IMR-90 (cell line): ENCODE data around the gene PITX2. TPM values are rescaled to one million over a fixed set of nuclear protein-coding genes. Genes with fewer than 3 reads are reported as not detected.

Source experiments
- ATAC-seq: fragments of 200-7000 bp; cut with Tn5 transposase; 2 replicates; pipeline ENCODE4 v1.9.1; 2020; ENCODE audit warnings: low read depth, mild to moderate bottlenecking, moderate library complexity
- BruUV-seq: library from RNA; stranded (reverse); fragments of 400-500 nt; replicated peaks from 2 replicates; lab custom pipeline; 2021; lab: Mats Ljungman, UMichigan
- CTCF ChIA-PET: fragments of 300-600 bp; formaldehyde crosslinking; extraction: SDS; loops from one replicate; lab custom pipeline; 2021; ENCODE audit warnings: antibody characterized with exemption; lab: Yijun Ruan, JAX
- POLR2A ChIA-PET: fragments of 300-600 bp; sonication (Branson Sonifier 250); formaldehyde crosslinking; loops from one replicate; lab custom pipeline; 2022; ENCODE audit warnings: antibody characterized with exemption; ENCODE audit not compliant: unreplicated experiment; lab: Charles Lee
- DNase-seq: peaks from one replicate; pipeline ENCODE4 v3.0.0; 2013
- H2AFZ ChIP-seq: replicated peaks from 2 replicates; pipeline ENCODE3; 2013; ENCODE audit warnings: low read length, mild to moderate bottlenecking; ENCODE audit not compliant: poor library complexity
- H2AK5ac ChIP-seq: 2 replicates; pipeline ENCODE4 v1.6.1; 2013; ENCODE audit warnings: low read depth, low read length, inconsistent platforms
- H2AK9ac ChIP-seq: replicated peaks from 2 replicates; pipeline ENCODE3; 2013; ENCODE audit warnings: mild to moderate bottlenecking, low read depth, low read length, moderate library complexity; ENCODE audit not compliant: poor library complexity
- H2BK120ac ChIP-seq: 2 replicates; pipeline ENCODE4 v1.6.1; 2013; ENCODE audit warnings: low read depth, low read length, inconsistent platforms
- H2BK15ac ChIP-seq: 3 replicates; pipeline ENCODE4 v1.6.1; 2013; ENCODE audit warnings: low read depth, low read length, inconsistent platforms
- H2BK20ac ChIP-seq: 2 replicates; pipeline ENCODE4 v1.6.1; 2013; ENCODE audit warnings: low read depth, mild to moderate bottlenecking, inconsistent platforms, low read length, moderate library complexity
- H2BK5ac ChIP-seq: 2 replicates; pipeline ENCODE4 v1.6.1; 2013; ENCODE audit warnings: mild to moderate bottlenecking, low read depth, low read length, inconsistent platforms; ENCODE audit not compliant: poor library complexity, severe bottlenecking
- H3K14ac ChIP-seq: replicated peaks from 2 replicates; pipeline ENCODE4 v1.6.1; 2013; ENCODE audit warnings: low read depth, low read length, inconsistent platforms
- H3K18ac ChIP-seq: 2 replicates; pipeline ENCODE4 v1.6.1; 2013; ENCODE audit warnings: low read depth, low read length, control low read depth
- H3K23ac ChIP-seq: 2 replicates; pipeline ENCODE4 v1.6.1; 2013; ENCODE audit warnings: low read depth, low read length, inconsistent platforms
- H3K27ac ChIP-seq: 2 replicates; pipeline ENCODE4 v1.5.1; 2013; ENCODE audit warnings: mild to moderate bottlenecking, control low read depth, low read length; ENCODE audit not compliant: insufficient read depth
- H3K27me3 ChIP-seq: 2 replicates; pipeline ENCODE4 v1.6.1; 2013; ENCODE audit warnings: low read length; ENCODE audit not compliant: control insufficient read depth, insufficient read depth
- H3K36me3 ChIP-seq: 2 replicates; pipeline ENCODE4 v1.6.1; 2013; ENCODE audit warnings: low read length, mixed read lengths; ENCODE audit not compliant: control insufficient read depth, insufficient read depth
- H3K4ac ChIP-seq: 2 replicates; pipeline ENCODE4 v1.6.1; 2013; ENCODE audit warnings: low read depth, low read length, inconsistent platforms
- H3K4me1 ChIP-seq: 2 replicates; pipeline ENCODE4 v1.6.1; 2013; ENCODE audit warnings: low read length, mixed read lengths; ENCODE audit not compliant: control insufficient read depth, insufficient read depth
- H3K4me2 ChIP-seq: 2 replicates; pipeline ENCODE4 v1.6.1; 2013; ENCODE audit warnings: low read depth, mild to moderate bottlenecking, control low read depth, low read length, moderate library complexity
- H3K4me3 ChIP-seq: 2 replicates; pipeline ENCODE4 v1.5.1; 2013; ENCODE audit warnings: low read depth, mild to moderate bottlenecking, control low read depth, low read length, moderate library complexity; ENCODE audit not compliant: insufficient read depth
- H3K56ac ChIP-seq: 2 replicates; pipeline ENCODE4 v1.6.1; 2013; ENCODE audit warnings: low read length, inconsistent platforms; ENCODE audit not compliant: insufficient read depth; ENCODE audit errors: extremely low read depth
- H3K79me1 ChIP-seq, 2 experiments: 2 replicates each; pipeline ENCODE4 v1.6.1; 2013; ENCODE audit warnings: low read length in 2 of 2, inconsistent platforms in 1 of 2, low read depth in 1 of 2
- H3K9ac ChIP-seq: 2 replicates; pipeline ENCODE4 v1.6.1; 2013; ENCODE audit warnings: low read depth, low read length, control low read depth
- H3K9me1 ChIP-seq: 2 replicates; pipeline ENCODE4 v1.6.1; 2013; ENCODE audit warnings: low read length, inconsistent platforms; ENCODE audit not compliant: insufficient read depth
- H3K9me3 ChIP-seq: 2 replicates; pipeline ENCODE4 v1.6.1; 2013; ENCODE audit warnings: low read length; ENCODE audit not compliant: control insufficient read depth, insufficient read depth
- H4K20me1 ChIP-seq: 2 replicates; pipeline ENCODE4 v1.6.1; 2013; ENCODE audit warnings: low read length, inconsistent platforms; ENCODE audit not compliant: insufficient read depth
- H4K5ac ChIP-seq: 2 replicates; pipeline ENCODE4 v1.6.1; 2013; ENCODE audit warnings: mild to moderate bottlenecking, low read depth, low read length, control low read depth
- H4K8ac ChIP-seq, 2 experiments: 2 replicates each; pipeline ENCODE4 v1.6.1; 2013; ENCODE audit warnings: low read depth in 2 of 2, low read length in 2 of 2, control low read depth in 1 of 2, inconsistent platforms in 1 of 2
- H4K91ac ChIP-seq: 2 replicates; pipeline ENCODE4 v1.6.1; 2013; ENCODE audit warnings: low read depth, low read length, inconsistent platforms; ENCODE audit not compliant: insufficient read depth
- RCOR1 ChIP-seq: IDR thresholded peaks from 2 replicates; pipeline ENCODE4 v1.6.1; 2012; ENCODE audit warnings: mild to moderate bottlenecking, low read length, improper control_type of control experiment; ENCODE audit not compliant: insufficient replicate concordance
- WGBS, 2 experiments: methylation state at CpG; one replicate each; pipeline versions ENCODE4 v1.1.5 to v1.1.7; 2013; ENCODE audit warnings: missing lambda C conversion rate in 2 of 2; ENCODE audit not compliant: insufficient read length in 1 of 2; ENCODE audit errors: extremely low coverage in 2 of 2; 5-methylcytosine and 5-hydroxymethylcytosine counted together
- dilution Hi-C: fragments of 300-500 bp; cut with HindIII; formaldehyde crosslinking; loops from one replicate; pipeline ENCODE4 v1.14.3; 2018; ENCODE audit warnings: low sequenced_read_pairs; ENCODE audit not compliant: unreplicated experiment
- in situ Hi-C: fragments of 300-500 bp; cut with MboI; formaldehyde crosslinking; loops from 3 replicates; pipeline ENCODE4 v1.14.3; 2019; ENCODE audit warnings: low sequenced_read_pairs, inconsistent platforms, mixed read lengths
- intact Hi-C: fragments of 100-400 bp; cut with micrococcal nuclease; formaldehyde crosslinking; loops from 2 replicates; pipeline ENCODE4 v1.10.0; 2022
- polyA plus RNA-seq, 3 experiments: library from polyadenylated mRNA; depleted of rRNA; stranded (reverse); fragments of >200 nt; gene quantifications; 2 replicates each; pipeline ENCODE4 v1.2.3, GENCODE V29; 2012; ENCODE audit warnings: low replicate concordance in 1 of 3
- total RNA-seq: library from RNA; depleted of rRNA; stranded (reverse); fragments of >200 nt; gene quantifications from 2 replicates; pipeline ENCODE4 v1.2.3, GENCODE V29; 2012
- TF ChIP-seq, protein P1 (sequence below): fragments of 150-350 bp; IDR thresholded peaks from 2 replicates; pipeline ENCODE4 v1.6.1; 2017; ENCODE audit warnings: mild to moderate bottlenecking, antibody characterized with exemption, low read length, low read depth

The PITX2 gene
- total and polyA plus RNA-seq, 2 of the 4 experiments (the other 2 are of a cell fraction), result 3.0 to 6.3 TPM

DNA sequence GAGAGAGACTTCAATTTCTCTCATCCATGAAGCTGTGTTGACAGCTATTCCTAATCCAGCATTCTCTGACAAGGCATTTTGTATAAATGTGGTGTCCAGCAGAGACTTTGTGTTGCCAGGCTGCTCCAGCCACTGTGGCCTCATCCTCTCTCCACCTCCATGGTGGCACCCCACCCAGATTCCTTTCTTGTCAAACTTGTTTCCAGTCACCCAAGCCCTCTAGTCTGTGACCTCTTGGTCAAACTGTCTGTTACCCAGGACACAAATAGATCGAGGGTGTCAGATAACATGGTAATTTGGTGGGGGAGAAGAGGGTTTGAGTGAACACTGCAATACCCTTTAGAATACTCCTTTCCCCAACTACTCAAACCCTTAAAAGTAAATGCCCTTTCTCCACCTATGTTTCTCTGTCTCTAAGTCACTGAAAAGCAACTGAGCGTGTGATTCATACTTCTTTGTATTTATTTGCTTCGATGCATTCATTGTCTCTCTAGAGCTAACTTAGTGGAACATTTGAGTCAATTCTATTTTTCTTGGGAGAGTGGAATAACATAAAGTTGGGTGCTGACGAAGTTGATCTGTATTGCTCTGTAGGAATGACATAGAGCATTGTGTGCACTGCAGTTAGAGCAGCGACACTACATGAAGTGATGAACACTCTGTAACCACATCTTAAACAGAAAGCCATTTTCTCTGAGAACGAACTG, 13.7 kb downstream of the PITX2 start:
- H3K9me3 ChIP-seq, result peaks cover 5% of the 10 kb centered on the region
- DNase-seq (no peak), ATAC-seq (no peak)
- CTCF ChIA-PET, result no interaction called here
- H2AFZ ChIP-seq, result no peak overlapping the region
- intact Hi-C loops, result no loop called here
- H2BK120ac ChIP-seq, result no peak overlapping the region
- H2AK9ac ChIP-seq, result no peak overlapping the region
- no peak overlapping the region for H4K5ac ChIP-seq
- no peak overlapping the region for H4K8ac ChIP-seq
- in situ Hi-C loops, result no loop called here
- H2BK15ac ChIP-seq, result no peak overlapping the region
- no peak overlapping the region for H3K27ac ChIP-seq
- H2BK20ac ChIP-seq, result no peak overlapping the region
- no peaks in the 10 kb centered on the region for H3K79me1 ChIP-seq
- peaks cover 46% of the 10 kb centered on the region for H3K27me3 ChIP-seq
- WGBS, 2 experiments, result no CpG with 5 or more reads among the region's 6 CpGs
- H3K23ac ChIP-seq, result no peak overlapping the region
- no peak overlapping the region for H3K4me2 ChIP-seq
- no peak overlapping the region for H3K9ac ChIP-seq
- no peak overlapping the region for H3K4me3 ChIP-seq
- no peak overlapping the region for H3K4ac ChIP-seq
- no peaks in the 10 kb centered on the region for H4K20me1 ChIP-seq
- H3K56ac ChIP-seq, result no peak overlapping the region
- dilution Hi-C loops, result no loop called here
- no peaks in the 10 kb centered on the region for H3K36me3 ChIP-seq
- no peak for TF ChIP-seq RCOR1
- TF ChIP-seq, protein P1, sequence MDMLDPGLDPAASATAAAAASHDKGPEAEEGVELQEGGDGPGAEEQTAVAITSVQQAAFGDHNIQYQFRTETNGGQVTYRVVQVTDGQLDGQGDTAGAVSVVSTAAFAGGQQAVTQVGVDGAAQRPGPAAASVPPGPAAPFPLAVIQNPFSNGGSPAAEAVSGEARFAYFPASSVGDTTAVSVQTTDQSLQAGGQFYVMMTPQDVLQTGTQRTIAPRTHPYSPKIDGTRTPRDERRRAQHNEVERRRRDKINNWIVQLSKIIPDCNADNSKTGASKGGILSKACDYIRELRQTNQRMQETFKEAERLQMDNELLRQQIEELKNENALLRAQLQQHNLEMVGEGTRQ, result no peak
- H3K9me1 ChIP-seq, result no peaks in the 10 kb centered on the region
- POLR2A ChIA-PET, result no interaction called here
- H2AK5ac ChIP-seq, result no peak overlapping the region
- BruUV-seq, result no TSS peak
- H2BK5ac ChIP-seq, result no peak overlapping the region
- H3K14ac ChIP-seq, result no peak overlapping the region
- H4K91ac ChIP-seq, result no peak overlapping the region
- H3K4me1 ChIP-seq, result 0 out of 2 replicates have a peak, but pooled peaks cover 1% of the 10 kb centered on the region
- H3K18ac ChIP-seq, result no peak overlapping the region
